Mesothelial cell of epicardium (in vitro differentiated cells): ENCODE results near the gene RAD51C. TPM values are rescaled to one million over a fixed set of nuclear protein-coding genes. Genes with fewer than 3 reads are reported as not detected.

Experiments used
- DNase-seq, 2 experiments: peaks; one replicate each; pipeline ENCODE4 v3.0.0; 2021; ENCODE audit warnings: low spot score in 2 of 2; ENCODE audit not compliant: unreplicated experiment in 2 of 2
- H3K27ac Mint-ChIP-seq: 2 replicates; pipeline ENCODE4 v1.8.0; 2021; ENCODE audit warnings: mixed read lengths
- H3K27me3 Mint-ChIP-seq: 2 replicates; pipeline ENCODE4 v1.8.0; 2021; ENCODE audit warnings: low read depth, mixed read lengths
- H3K36me3 Mint-ChIP-seq: 2 replicates; pipeline ENCODE4 v1.8.0; 2021; ENCODE audit warnings: mixed read lengths
- H3K4me1 Mint-ChIP-seq: 2 replicates; pipeline ENCODE4 v1.8.0; 2021; ENCODE audit warnings: mixed read lengths
- H3K4me3 Mint-ChIP-seq: 2 replicates; pipeline ENCODE4 v1.8.0; 2021; ENCODE audit warnings: mild to moderate bottlenecking, moderate library complexity, mixed read lengths
- H3K9me3 Mint-ChIP-seq: 2 replicates; pipeline ENCODE4 v1.8.0; 2021; ENCODE audit warnings: mixed read lengths
- total RNA-seq: library from RNA; stranded (reverse); gene quantifications from 3 replicates; pipeline ENCODE4 v1.2.1, GENCODE V29; 2021
- TF ChIP-seq, protein P1 (sequence below): fragments of 200-600 bp; sonication (generic); IDR thresholded peaks from one replicate; pipeline ENCODE4 v1.5.0; 2021; ENCODE audit warnings: antibody characterized with exemption; ENCODE audit not compliant: unreplicated experiment

RAD51C gene
- total RNA-seq, 1 donor from 2014 or later = 31.7 TPM

- DNase-seq = no peak
- peaks cover 7% of the 10 kb centered on the region for H3K27me3 Mint-ChIP-seq
- H3K36me3 Mint-ChIP-seq = no peaks in the 10 kb centered on the region
- no peak overlapping the region for H3K27ac Mint-ChIP-seq
- H3K4me3 Mint-ChIP-seq = no peak overlapping the region
- TF ChIP-seq, protein P1, sequence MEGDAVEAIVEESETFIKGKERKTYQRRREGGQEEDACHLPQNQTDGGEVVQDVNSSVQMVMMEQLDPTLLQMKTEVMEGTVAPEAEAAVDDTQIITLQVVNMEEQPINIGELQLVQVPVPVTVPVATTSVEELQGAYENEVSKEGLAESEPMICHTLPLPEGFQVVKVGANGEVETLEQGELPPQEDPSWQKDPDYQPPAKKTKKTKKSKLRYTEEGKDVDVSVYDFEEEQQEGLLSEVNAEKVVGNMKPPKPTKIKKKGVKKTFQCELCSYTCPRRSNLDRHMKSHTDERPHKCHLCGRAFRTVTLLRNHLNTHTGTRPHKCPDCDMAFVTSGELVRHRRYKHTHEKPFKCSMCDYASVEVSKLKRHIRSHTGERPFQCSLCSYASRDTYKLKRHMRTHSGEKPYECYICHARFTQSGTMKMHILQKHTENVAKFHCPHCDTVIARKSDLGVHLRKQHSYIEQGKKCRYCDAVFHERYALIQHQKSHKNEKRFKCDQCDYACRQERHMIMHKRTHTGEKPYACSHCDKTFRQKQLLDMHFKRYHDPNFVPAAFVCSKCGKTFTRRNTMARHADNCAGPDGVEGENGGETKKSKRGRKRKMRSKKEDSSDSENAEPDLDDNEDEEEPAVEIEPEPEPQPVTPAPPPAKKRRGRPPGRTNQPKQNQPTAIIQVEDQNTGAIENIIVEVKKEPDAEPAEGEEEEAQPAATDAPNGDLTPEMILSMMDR = no peak
- no peaks in the 10 kb centered on the region for H3K9me3 Mint-ChIP-seq
- peaks cover 4% of the 10 kb centered on the region for H3K4me1 Mint-ChIP-seq
Observed at GRCh38 chr17:58779446-58779845, 87.0 kb downstream of the RAD51C start.

GRCh38 chr17:58783380-58783779, 91.0 kb downstream of the RAD51C start:
- no peak overlapping the region for H3K27ac Mint-ChIP-seq
- peaks cover 7% of the 10 kb centered on the region for H3K27me3 Mint-ChIP-seq
- peaks cover 10% of the 10 kb centered on the region for H3K4me1 Mint-ChIP-seq
- H3K4me3 Mint-ChIP-seq = no peak overlapping the region
- no peak for DNase-seq
- H3K36me3 Mint-ChIP-seq = no peaks in the 10 kb centered on the region
- TF ChIP-seq, protein P1 = no peak
- H3K9me3 Mint-ChIP-seq = no peaks in the 10 kb centered on the region

- H3K9me3 Mint-ChIP-seq = no peaks in the 10 kb centered on the region
- peaks cover 10% of the 10 kb centered on the region for H3K4me1 Mint-ChIP-seq
- DNase-seq = no peak
- H3K27me3 Mint-ChIP-seq = peaks cover 4% of the 10 kb centered on the region
- TF ChIP-seq, protein P1 = no peak
- H3K36me3 Mint-ChIP-seq = no peaks in the 10 kb centered on the region
- no peak overlapping the region for H3K4me3 Mint-ChIP-seq
- no peak overlapping the region for H3K27ac Mint-ChIP-seq
Observed at GRCh38 chr17:58785097-58785496, 92.7 kb downstream of the RAD51C start.

Other genes starting within 250 kb of the RAD51C start
- 0.05 to 0.09 TPM in 2 of 3 replicates, not detected in the other for gene HSF5, start 204.2 kb upstream of the RAD51C start, total RNA-seq
- gene MTMR4, start 178.0 kb upstream of the RAD51C start, total RNA-seq = 73.1 to 76.8 TPM (median 74.4 TPM) in 3 replicates
- gene TEX14, start 557 bp upstream of the RAD51C start, total RNA-seq = 0.20 to 0.43 TPM (median 0.34 TPM) in 3 replicates
- 0.31 to 0.32 TPM (median 0.31 TPM) in 3 replicates for gene PPM1E, start 63.3 kb downstream of the RAD51C start, total RNA-seq